Activated CD4-positive, alpha-beta memory T cell treated with anti-CD3 and anti-CD28 coated beads, Interleukin-2, amount 10 ng/mL, durations not matched to agents 7 days and 5 days (primary cell): ENCODE measurements around the gene E2F3. TPM values are rescaled to one million over a fixed set of nuclear protein-coding genes. Genes with fewer than 3 reads are reported as not detected.

ENCODE experiments used
- CTCF ChIA-PET: fragments of 350-600 bp; sonication (Branson Sonifier 250); formaldehyde crosslinking; loops from one replicate; lab custom pipeline; 2021; ENCODE audit warnings: antibody characterized with exemption, inconsistent platforms; lab: Charles Lee
- POLR2A ChIA-PET: fragments of 350-600 bp; sonication (Branson Sonifier 250); formaldehyde crosslinking; loops from one replicate; lab custom pipeline; 2021; ENCODE audit warnings: antibody characterized with exemption; lab: Charles Lee
- DNase-seq: peaks from one replicate; pipeline ENCODE4 v3.0.0-alpha.2; 2020
- H3K27ac Mint-ChIP-seq: one replicate; pipeline ENCODE4 v1.8.0; 2021; ENCODE audit warnings: mild to moderate bottlenecking, mixed read lengths
- H3K27me3 Mint-ChIP-seq: one replicate; pipeline ENCODE4 v1.8.0; 2021; ENCODE audit warnings: mixed read lengths
- H3K36me3 Mint-ChIP-seq: one replicate; pipeline ENCODE4 v1.8.0; 2021; ENCODE audit warnings: low read depth, mixed read lengths
- H3K4me1 Mint-ChIP-seq: one replicate; pipeline ENCODE4 v1.8.0; 2021; ENCODE audit warnings: mixed read lengths
- H3K4me3 Mint-ChIP-seq: one replicate; pipeline ENCODE4 v1.8.0; 2021; ENCODE audit warnings: mild to moderate bottlenecking, mixed read lengths
- H3K9me3 Mint-ChIP-seq: one replicate; pipeline ENCODE4 v1.8.0; 2021; ENCODE audit warnings: mixed read lengths
- total RNA-seq, 2 experiments: library from RNA; stranded (reverse); gene quantifications; one replicate each; pipeline ENCODE4 v1.2.3, GENCODE V29; 2021

Gene E2F3
- total RNA-seq, 2 experiments from 2014 or later = 29.8 to 30.1 TPM

DNA sequence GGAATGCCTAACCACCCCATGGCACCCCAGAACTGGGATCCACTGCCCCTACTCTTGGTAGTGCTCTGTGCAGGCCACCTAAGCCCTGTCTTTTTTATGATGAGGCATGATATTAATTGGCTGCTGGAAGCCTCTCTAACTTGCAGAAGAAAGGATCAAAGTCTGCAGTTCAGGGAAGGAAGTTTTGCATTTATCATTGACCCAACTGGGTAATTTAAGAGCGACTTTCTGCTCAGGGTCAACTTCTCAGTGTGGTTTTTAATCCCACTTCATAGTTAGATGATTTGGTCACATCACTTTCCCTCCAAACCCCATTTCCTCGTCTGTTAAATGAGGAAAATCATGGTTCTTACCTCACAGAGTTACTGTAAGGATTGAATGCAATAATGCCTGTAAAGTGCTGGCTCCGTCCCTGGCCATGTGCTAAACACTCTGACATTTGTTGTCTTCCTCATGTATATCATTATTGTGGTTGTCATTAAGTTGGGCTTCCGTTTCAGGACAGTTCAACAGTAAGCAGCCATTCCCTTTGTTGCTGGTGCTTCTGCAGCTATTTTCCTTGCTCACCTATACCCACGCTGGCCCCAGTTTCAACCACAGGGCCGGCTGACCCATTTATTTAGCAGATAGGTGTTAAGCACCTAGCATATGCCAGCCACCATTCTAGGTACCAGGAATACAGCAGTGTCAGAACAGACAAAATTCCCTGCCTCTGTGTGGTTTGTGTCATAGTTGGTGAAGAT, 14.2 kb downstream of the E2F3 start:
- Mint-ChIP-seq H3K27me3 (no peaks in the 10 kb centered on the region), H3K36me3 (peaks cover 40% of the 10 kb centered on the region), H3K27ac (no peak overlapping the region), H3K4me1 (peaks cover 67% of the 10 kb centered on the region), H3K9me3 (no peaks in the 10 kb centered on the region), H3K4me3 (no peak overlapping the region)
- ChIA-PET CTCF (interaction anchor here (0.6 kb wide), 1 partner anchor 153 kb away, joined by 3 read pairs; no protein-coding TSS in a partner anchor), POLR2A (interaction anchor here (6.2 kb wide), 1 partner anchor 12 kb away, joined by 46 read pairs; no protein-coding TSS in a partner anchor)
- no peak for DNase-seq

DNA sequence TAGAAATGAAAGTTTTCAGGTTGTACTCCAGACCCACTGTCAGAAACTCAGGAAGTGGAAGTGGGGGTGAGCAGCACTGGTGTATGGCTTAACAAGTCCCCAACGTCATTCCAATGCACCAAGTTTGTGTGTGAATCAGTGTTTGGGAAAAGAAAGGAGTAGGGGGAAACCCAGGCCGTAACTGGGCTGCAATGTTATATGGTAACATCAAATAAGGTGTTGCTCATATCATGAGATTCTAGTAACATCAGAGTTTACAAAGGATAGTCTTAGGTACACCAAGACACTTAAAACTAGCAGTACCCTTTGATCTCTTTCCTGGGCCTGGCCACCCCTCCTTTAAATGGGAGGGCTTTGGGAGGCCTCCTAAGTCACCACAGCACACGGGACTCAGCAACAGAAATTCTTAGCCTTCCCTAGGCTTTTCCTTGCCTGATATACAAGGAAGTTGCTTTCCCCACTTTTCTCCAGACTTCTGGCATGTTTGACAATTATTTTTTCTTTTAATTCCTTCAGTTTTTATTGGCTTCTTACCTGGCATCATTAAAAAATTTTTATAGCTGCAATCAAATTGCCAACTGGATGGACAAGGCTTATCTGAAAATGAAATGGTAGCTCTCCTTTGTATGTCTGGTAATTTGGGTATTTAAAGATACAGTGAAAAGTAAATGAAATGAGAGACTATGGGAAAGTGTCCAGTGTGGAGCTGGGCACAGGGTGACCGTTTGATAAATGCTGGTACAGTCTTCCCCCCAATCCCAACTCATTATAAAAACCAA, 15.1 kb downstream of the E2F3 start:
- ChIA-PET CTCF (interaction anchor here (2.3 kb wide), 1 partner anchor 12 kb away, joined by 8 read pairs; no protein-coding TSS in a partner anchor), POLR2A (interaction anchor here (1.7 to 6.2 kb wide), 2 partner anchors 13 to 97 kb away, joined by 5 to 46 read pairs; no protein-coding TSS in a partner anchor)
- Mint-ChIP-seq H3K27ac (no peak overlapping the region), H3K36me3 (peaks cover 40% of the 10 kb centered on the region), H3K27me3 (no peaks in the 10 kb centered on the region), H3K4me3 (no peak overlapping the region), H3K4me1 (peaks cover 60% of the 10 kb centered on the region), H3K9me3 (no peaks in the 10 kb centered on the region)
- DNase-seq = no peak

DNA sequence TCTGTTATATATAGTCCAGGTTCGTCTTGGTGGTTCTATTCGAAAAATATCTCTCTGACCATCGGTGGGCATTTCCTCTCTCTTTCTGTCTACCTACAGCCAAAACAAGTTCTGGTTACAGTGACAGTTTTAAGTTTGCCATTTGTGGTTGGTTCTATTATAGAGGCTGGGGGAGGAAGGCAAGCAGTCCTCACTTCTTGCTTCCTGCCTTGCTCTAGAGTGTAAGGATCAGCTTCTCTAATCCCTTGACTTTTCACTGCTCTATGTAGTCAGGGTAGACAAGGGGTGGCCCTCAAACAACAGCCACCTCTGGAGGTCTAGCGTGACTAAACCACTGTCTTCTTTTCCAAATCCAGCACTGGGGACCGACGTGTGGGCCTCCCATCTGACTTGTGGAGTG, 16.1 kb downstream of the E2F3 start:
- no peaks in the 10 kb centered on the region for H3K27me3 Mint-ChIP-seq
- CTCF ChIA-PET = interaction anchor here (2.3 kb wide), 1 partner anchor 13 kb away, joined by 8 read pairs; no protein-coding TSS in a partner anchor
- H3K9me3 Mint-ChIP-seq = no peaks in the 10 kb centered on the region
- no peak for DNase-seq
- peaks cover 54% of the 10 kb centered on the region for H3K4me1 Mint-ChIP-seq
- POLR2A ChIA-PET = interaction anchor here (1.7 to 6.2 kb wide), 2 partner anchors 14 to 98 kb away, joined by 5 to 46 read pairs; no protein-coding TSS in a partner anchor
- H3K4me3 Mint-ChIP-seq = no peak overlapping the region
- peaks cover 44% of the 10 kb centered on the region for H3K36me3 Mint-ChIP-seq
- H3K27ac Mint-ChIP-seq = no peak overlapping the region

DNA sequence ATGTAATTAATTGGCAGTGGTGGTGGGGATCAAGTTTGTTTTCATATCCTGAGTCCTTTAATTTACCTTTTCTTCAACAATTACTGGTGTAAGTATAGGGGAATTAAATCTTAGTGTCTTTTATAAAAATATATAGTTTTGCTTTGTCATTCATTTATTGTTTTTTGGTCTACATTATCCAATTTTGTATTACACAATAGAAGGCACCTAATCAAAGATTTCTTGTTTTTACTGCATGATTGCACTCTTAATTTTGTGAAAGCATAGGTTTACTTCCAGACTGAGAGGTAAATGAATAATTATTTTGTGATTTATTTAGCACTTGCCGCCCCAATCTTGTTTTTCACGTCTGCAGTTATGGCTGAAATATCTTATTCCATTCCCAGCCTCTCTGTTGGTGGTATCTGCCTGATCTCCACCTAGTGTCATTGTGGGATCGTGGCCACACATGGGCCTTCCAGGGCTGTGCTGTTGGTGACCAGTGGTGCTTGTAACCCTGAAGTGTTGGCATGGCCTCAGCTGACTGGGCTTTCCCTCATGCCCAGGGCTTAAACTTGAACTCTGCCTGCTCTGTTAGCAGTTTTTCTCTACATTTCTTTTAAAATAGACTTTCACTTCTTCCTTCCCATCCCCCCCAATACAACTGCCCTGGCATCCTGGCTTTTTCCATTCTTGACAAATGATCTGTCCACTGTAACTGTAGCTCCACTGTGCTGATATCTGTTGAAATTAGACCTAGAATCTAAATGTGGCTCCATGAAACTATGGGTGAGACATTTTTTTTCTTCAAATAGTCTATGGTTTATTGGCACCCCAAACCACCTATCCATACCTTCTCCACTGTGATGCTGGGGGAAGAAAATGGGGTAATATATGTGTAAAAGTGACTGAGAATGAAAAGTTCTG, 24.8 kb downstream of the E2F3 start:
- ChIA-PET CTCF (interaction anchor here (1.8 kb wide), 1 partner anchor 22 kb away, joined by 7 read pairs; no protein-coding TSS in a partner anchor), POLR2A (no interaction called here)
- Mint-ChIP-seq H3K4me3 (no peak overlapping the region), H3K36me3 (peaks cover 50% of the 10 kb centered on the region), H3K4me1 (peaks cover 22% of the 10 kb centered on the region), H3K9me3 (no peaks in the 10 kb centered on the region), H3K27ac (no peak overlapping the region), H3K27me3 (no peaks in the 10 kb centered on the region)
- DNase-seq = no peak

DNA sequence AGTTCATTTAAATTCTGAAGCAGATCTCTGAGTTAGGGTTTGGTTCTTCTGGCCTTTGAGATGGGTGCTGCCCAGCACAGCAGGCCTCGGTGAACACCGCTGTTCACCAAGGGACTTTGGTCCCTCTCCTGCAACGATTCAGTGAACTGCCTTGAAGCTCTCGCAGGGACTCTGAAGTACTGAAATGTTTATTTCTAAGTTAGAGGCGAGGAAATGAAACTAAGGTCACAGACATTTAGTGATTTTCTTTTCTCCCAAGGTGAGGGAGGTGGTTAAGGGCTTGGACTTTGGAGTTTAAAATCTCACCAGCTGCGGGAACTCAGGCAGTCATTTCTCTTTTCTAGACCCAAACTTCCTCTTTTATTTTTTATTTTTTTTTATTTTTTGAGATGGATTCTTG, 26.2 kb downstream of the E2F3 start:
- POLR2A ChIA-PET = no interaction called here
- peaks cover 22% of the 10 kb centered on the region for H3K4me1 Mint-ChIP-seq
- peaks cover 50% of the 10 kb centered on the region for H3K36me3 Mint-ChIP-seq
- H3K27me3 Mint-ChIP-seq = no peaks in the 10 kb centered on the region
- no peak for DNase-seq
- CTCF ChIA-PET = no interaction called here
- no peak overlapping the region for H3K4me3 Mint-ChIP-seq
- H3K9me3 Mint-ChIP-seq = peaks cover 2% of the 10 kb centered on the region
- no peak overlapping the region for H3K27ac Mint-ChIP-seq

DNA sequence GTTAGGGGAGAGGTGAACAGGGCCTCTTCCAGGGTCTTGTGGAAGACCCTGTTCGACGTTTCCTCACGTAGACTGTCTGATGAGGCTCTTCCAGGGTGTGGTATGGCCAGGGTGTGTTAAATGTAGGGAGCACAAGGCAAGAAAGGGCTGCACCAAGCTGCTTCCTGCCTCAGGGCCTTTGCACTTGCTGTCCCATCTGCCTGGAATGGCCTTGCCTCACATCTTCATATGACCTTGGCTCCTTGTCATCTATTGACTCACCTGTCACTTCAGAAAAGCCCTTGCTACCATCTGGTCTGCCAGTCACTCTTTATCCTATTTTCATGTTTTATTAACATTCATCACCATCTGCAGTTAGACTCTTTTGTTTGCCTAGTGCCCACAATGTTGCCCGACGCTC, 31.0 kb downstream of the E2F3 start:
- POLR2A ChIA-PET = no interaction called here
- peaks cover 4% of the 10 kb centered on the region for H3K9me3 Mint-ChIP-seq
- H3K27ac Mint-ChIP-seq = no peak overlapping the region
- peaks cover 80% of the 10 kb centered on the region for H3K36me3 Mint-ChIP-seq
- H3K4me1 Mint-ChIP-seq = peaks cover 5% of the 10 kb centered on the region
- H3K27me3 Mint-ChIP-seq = no peaks in the 10 kb centered on the region
- CTCF ChIA-PET = no interaction called here
- H3K4me3 Mint-ChIP-seq = no peak overlapping the region
- DNase-seq = no peak

DNA sequence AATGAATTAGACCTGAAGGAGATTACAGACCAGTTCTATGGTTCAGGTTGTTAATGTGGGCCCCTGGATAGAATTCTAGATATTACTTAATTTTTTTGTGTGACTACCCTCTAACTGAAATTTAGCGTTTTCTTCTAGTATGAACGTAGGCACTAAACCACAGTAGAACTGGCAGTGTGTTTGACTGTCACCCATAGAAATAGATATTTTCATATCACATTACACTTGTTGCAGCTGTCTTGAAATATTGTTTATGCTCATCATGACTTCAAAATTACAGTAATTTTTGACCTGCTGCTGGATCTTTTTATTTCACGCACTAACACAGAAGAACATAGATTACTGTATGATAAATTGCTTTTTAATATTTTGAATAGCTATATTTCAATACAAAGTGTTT, 31.6 kb downstream of the E2F3 start:
- Mint-ChIP-seq H3K4me1 (peaks cover 2% of the 10 kb centered on the region), H3K27ac (no peak overlapping the region), H3K9me3 (peaks cover 6% of the 10 kb centered on the region), H3K4me3 (no peak overlapping the region), H3K36me3 (peaks cover 82% of the 10 kb centered on the region), H3K27me3 (no peaks in the 10 kb centered on the region)
- no peak for DNase-seq
- POLR2A ChIA-PET = no interaction called here
- CTCF ChIA-PET = no interaction called here

DNA sequence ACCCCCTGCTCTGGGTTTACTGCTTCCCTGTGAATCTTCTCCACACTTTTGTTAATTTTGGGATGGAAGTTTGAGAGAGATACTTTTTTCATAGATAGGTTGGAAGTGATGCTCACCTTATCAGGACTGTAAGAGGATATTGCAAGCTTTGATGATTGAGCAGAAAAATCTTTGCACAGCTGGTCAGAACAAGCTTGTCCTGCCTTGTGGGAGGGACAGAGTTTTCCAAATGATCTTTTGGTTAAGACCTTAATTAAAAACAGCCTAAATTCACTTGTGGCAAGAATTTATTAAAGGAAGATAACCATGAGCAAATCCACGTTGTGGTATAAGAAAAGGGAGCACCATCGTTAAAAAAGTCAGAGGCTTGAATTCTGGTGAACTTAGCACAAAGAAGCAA, 32.2 kb downstream of the E2F3 start:
- no peak overlapping the region for H3K27ac Mint-ChIP-seq
- peaks cover 8% of the 10 kb centered on the region for H3K9me3 Mint-ChIP-seq
- H3K4me3 Mint-ChIP-seq = no peak overlapping the region
- DNase-seq = no peak
- ChIA-PET CTCF (no interaction called here), POLR2A (no interaction called here)
- peaks cover 2% of the 10 kb centered on the region for H3K4me1 Mint-ChIP-seq
- peaks cover 83% of the 10 kb centered on the region for H3K36me3 Mint-ChIP-seq
- H3K27me3 Mint-ChIP-seq = no peaks in the 10 kb centered on the region

DNA sequence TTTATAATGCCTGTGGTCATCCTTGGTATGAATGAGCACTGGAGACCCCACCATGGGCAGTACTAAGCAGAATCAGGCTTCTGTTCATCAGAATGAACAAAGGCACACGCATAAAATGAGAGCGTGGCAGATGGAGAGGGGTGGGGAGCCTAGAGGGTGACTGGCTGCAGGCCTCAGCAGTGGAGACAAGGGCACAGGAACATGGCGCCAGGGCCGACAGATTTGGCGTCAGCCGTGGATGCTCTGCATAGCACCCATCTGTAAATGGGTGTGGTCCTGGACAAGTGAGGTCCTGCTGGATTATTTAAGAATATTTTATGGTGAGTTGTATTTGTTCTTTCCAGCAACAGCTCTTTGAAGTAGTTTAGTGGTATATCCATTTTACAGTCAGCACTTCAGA, 33.1 kb downstream of the E2F3 start:
- H3K4me1 Mint-ChIP-seq = peaks cover 2% of the 10 kb centered on the region
- DNase-seq = no peak
- H3K9me3 Mint-ChIP-seq = peaks cover 9% of the 10 kb centered on the region
- POLR2A ChIA-PET = no interaction called here
- no peak overlapping the region for H3K4me3 Mint-ChIP-seq
- H3K27me3 Mint-ChIP-seq = no peaks in the 10 kb centered on the region
- H3K27ac Mint-ChIP-seq = no peak overlapping the region
- CTCF ChIA-PET = no interaction called here
- peaks cover 86% of the 10 kb centered on the region for H3K36me3 Mint-ChIP-seq

DNA sequence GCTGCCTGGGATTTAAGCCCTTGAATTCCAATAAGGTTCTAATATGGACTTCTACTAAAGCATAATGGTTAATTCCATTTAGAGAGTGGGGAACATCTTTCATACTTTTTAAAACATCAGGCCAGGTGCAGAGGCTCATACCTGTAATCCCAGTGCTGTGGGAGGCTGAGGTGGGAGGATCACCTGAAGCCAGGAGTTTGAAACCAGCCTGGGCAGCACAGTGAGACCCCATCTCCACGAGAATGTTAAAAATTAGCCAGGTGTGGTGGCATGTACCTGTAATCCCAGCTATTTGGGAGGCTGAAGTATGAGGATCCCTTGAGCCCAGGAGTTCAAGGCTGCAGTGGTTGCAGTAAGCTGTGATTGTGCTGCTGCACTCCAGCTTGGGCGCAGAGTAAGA, 35.0 kb downstream of the E2F3 start:
- Mint-ChIP-seq H3K27ac (no peak overlapping the region), H3K9me3 (peaks cover 12% of the 10 kb centered on the region), H3K27me3 (no peaks in the 10 kb centered on the region), H3K36me3 (peaks cover 89% of the 10 kb centered on the region), H3K4me3 (no peak overlapping the region), H3K4me1 (peaks cover 2% of the 10 kb centered on the region)
- ChIA-PET POLR2A (interaction anchor here (1.0 kb wide), 1 partner anchor 117 kb away, joined by 3 read pairs; no protein-coding TSS in a partner anchor), CTCF (no interaction called here)
- DNase-seq = no peak

DNA sequence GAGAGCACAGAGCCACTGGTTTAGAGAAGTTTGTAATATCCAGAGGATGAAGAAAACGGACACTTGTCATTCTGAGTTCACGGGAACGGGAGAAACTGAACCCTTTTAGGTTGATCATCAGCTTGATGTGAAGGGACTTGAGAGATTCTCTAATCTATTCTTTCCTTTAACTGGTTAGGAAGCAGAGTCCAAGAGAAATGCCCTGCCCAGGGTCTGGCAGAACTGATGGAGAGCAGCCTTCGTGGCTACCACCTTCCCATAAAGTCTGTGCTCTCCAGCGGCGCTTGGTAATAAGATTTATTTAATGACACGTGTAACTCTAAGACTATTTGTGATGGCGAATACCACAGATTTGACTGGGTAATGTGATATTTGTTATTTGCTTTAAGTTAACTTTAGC, 36.0 kb downstream of the E2F3 start:
- no peaks in the 10 kb centered on the region for H3K4me1 Mint-ChIP-seq
- H3K27ac Mint-ChIP-seq = no peak overlapping the region
- POLR2A ChIA-PET = interaction anchor here (1.0 kb wide), 1 partner anchor 118 kb away, joined by 3 read pairs; no protein-coding TSS in a partner anchor
- H3K36me3 Mint-ChIP-seq = peaks cover 89% of the 10 kb centered on the region
- CTCF ChIA-PET = no interaction called here
- peaks cover 9% of the 10 kb centered on the region for H3K9me3 Mint-ChIP-seq
- DNase-seq = no peak
- no peaks in the 10 kb centered on the region for H3K27me3 Mint-ChIP-seq
- H3K4me3 Mint-ChIP-seq = no peak overlapping the region

DNA sequence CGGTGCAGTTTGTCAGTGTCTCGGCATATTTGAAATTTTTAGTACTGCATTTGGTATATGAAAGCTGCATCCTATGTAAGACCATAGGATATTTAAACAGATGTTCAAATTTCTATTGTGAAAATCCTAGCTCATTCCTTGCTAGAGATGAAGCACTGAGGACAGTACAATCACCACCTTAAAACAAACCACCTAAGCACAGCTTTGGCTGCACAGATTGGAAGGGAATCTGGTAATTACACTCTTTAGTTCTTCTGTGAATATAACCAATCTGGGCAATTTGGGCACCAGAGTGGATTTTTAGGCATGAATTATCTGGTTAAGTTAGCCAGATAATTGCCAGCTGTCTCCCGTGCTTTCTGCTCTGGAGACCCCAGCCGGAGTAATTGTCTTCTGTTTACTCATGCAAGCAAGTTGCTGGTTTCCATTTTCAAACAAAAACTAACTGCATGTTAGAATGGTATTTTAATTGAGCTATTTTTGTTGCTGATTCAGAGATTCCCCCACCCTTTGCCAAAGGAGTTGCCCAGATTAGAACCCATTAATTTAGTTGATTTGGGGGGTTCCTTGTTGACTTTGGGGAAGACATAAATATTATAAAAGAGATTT, 36.9 kb downstream of the E2F3 start:
- ChIA-PET CTCF (interaction anchor here (1.7 kb wide), 1 partner anchor 34 kb away, joined by 9 read pairs; no protein-coding TSS in a partner anchor), POLR2A (interaction anchor here (1.3 kb wide), 2 partner anchors 34 to 37 kb away, joined by 3 read pairs; partner anchors contain the start of gene E2F3)
- no peak for DNase-seq
- no peak overlapping the region for H3K27ac Mint-ChIP-seq
- peaks cover 88% of the 10 kb centered on the region for H3K36me3 Mint-ChIP-seq
- no peaks in the 10 kb centered on the region for H3K27me3 Mint-ChIP-seq
- H3K9me3 Mint-ChIP-seq = peaks cover 9% of the 10 kb centered on the region
- H3K4me1 Mint-ChIP-seq = no peaks in the 10 kb centered on the region
- H3K4me3 Mint-ChIP-seq = no peak overlapping the region
